B cell (primary cell): ENCODE data around the gene HOXC9. TPM values are rescaled to one million over a fixed set of nuclear protein-coding genes. Genes with fewer than 3 reads are reported as not detected.
A peak's percentile ranks its signal among the peaks of the same experiment; 100 is the strongest.

Experiments
- ATAC-seq: fragments of 200-7000 bp; cut with Tn5 transposase; one replicate; pipeline ENCODE4 v1.10.0; 2021; ENCODE audit warnings: low read depth, mild to moderate bottlenecking, moderate number of reproducible peaks, moderate library complexity
- CTCF ChIA-PET: fragments of 350-600 bp; sonication (Branson Sonifier 250); formaldehyde crosslinking; loops from one replicate; lab custom pipeline; 2021; ENCODE audit warnings: antibody characterized with exemption, inconsistent platforms; lab: Charles Lee
- POLR2A ChIA-PET: fragments of 350-600 bp; sonication (Branson Sonifier 250); formaldehyde crosslinking; loops from one replicate; lab custom pipeline; 2021; ENCODE audit warnings: antibody characterized with exemption; lab: Charles Lee
- DNase-seq: peaks from one replicate; pipeline ENCODE4 v3.0.0; 2013
- H2AFZ ChIP-seq: 2 replicates; pipeline ENCODE4 v1.6.1; 2012; ENCODE audit warnings: mild to moderate bottlenecking, low read depth, low read length; ENCODE audit not compliant: insufficient read depth, poor library complexity, severe bottlenecking
- H3K27ac ChIP-seq, 2 donors: 1 replicate in 1 of 2; 2 replicates in 1 of 2; pipeline ENCODE4 v1.5.1; 2012 to 2013; ENCODE audit warnings: low read length in 2 of 2, mild to moderate bottlenecking in 2 of 2, moderate library complexity in 1 of 2
- H3K27me3 ChIP-seq, 4 experiments: fragments of 200-600 bp in 1 of 4; sonication (generic) in 1 of 4; replicated peaks in 1 of 4; 1 replicate in 2 of 4; 2 replicates in 2 of 4; pipeline versions ENCODE4 v1.6.1 to v1.7.0; 2013 to 2016; ENCODE audit warnings: low read length in 3 of 4, mild to moderate bottlenecking in 2 of 4, mixed read lengths in 1 of 4, moderate library complexity in 1 of 4; ENCODE audit not compliant: insufficient read depth in 4 of 4, control insufficient read depth in 3 of 4; ENCODE audit errors: control extremely low read depth in 1 of 4
- H3K36me3 ChIP-seq, 2 experiments: replicated peaks in 1 of 2; 1 replicate in 1 of 2; 2 replicates in 1 of 2; pipeline versions ENCODE4 v1.6.1 to v1.7.1; 2013; ENCODE audit warnings: low read length in 1 of 2; ENCODE audit not compliant: insufficient read depth in 2 of 2, control insufficient read depth in 1 of 2; ENCODE audit errors: control extremely low read depth in 1 of 2, extremely low read depth in 1 of 2
- H3K4me1 ChIP-seq, 2 donors: fragments of 200-600 bp in 1 of 2; sonication (generic) in 1 of 2; 1 replicate in 1 of 2; 2 replicates in 1 of 2; pipeline versions ENCODE4 v1.5.1 to v1.6.1; 2013 to 2017; ENCODE audit warnings: low read length in 2 of 2; ENCODE audit not compliant: control insufficient read depth in 2 of 2, insufficient read depth in 2 of 2
- H3K4me2 ChIP-seq: replicated peaks from 2 replicates; pipeline ENCODE3; 2012; ENCODE audit warnings: mild to moderate bottlenecking, low read depth, low read length; ENCODE audit not compliant: poor library complexity, severe bottlenecking
- H3K4me3 ChIP-seq, 5 experiments: fragments of 200-600 bp in 1 of 5; sonication (generic) in 1 of 5; 1 replicate in 3 of 5; 2 replicates in 2 of 5; pipeline versions ENCODE4 v1.5.1 to v1.7.0; 2011 to 2016; ENCODE audit warnings: low read length in 4 of 5, mild to moderate bottlenecking in 4 of 5, low read depth in 2 of 5, control low read depth in 1 of 5, moderate library complexity in 1 of 5; ENCODE audit not compliant: insufficient read depth in 1 of 5; ENCODE audit errors: control extremely low read depth in 1 of 5, extremely low read depth in 1 of 5
- H3K79me2 ChIP-seq: fragments of 200-600 bp; sonication (generic); one replicate; pipeline ENCODE4 v1.6.0; 2016; ENCODE audit warnings: low read length; ENCODE audit not compliant: control insufficient read depth, insufficient read depth
- H3K9ac ChIP-seq: fragments of 200-600 bp; sonication (generic); 2 replicates; pipeline ENCODE4 v1.6.1; 2017; ENCODE audit warnings: mild to moderate bottlenecking, low read length, moderate library complexity
- H3K9me3 ChIP-seq, 3 donors: one replicate each; pipeline versions ENCODE4 v1.6.1 to v1.7.1; 2013; ENCODE audit warnings: low read length in 2 of 3; ENCODE audit not compliant: control insufficient read depth in 2 of 3, insufficient read depth in 1 of 3; ENCODE audit errors: control extremely low read depth in 1 of 3
- H4K20me1 ChIP-seq: 2 replicates; pipeline ENCODE4 v1.6.0; 2012; ENCODE audit warnings: mild to moderate bottlenecking, low read length; ENCODE audit not compliant: insufficient read depth, control insufficient read depth, poor library complexity, severe bottlenecking
- H3K27ac Mint-ChIP-seq: one replicate; pipeline ENCODE4 v1.8.0; 2021; ENCODE audit warnings: mixed read lengths
- H3K27me3 Mint-ChIP-seq: one replicate; pipeline ENCODE4 v1.8.0; 2021; ENCODE audit warnings: mixed read lengths
- H3K4me1 Mint-ChIP-seq: one replicate; pipeline ENCODE4 v1.8.0; 2021; ENCODE audit warnings: mixed read lengths
- H3K4me3 Mint-ChIP-seq: one replicate; pipeline ENCODE4 v1.8.0; 2021; ENCODE audit warnings: mixed read lengths
- H3K9me3 Mint-ChIP-seq: one replicate; pipeline ENCODE4 v1.8.0; 2022; ENCODE audit warnings: mixed read lengths; ENCODE audit not compliant: insufficient read depth
- CTCF ChIP-seq: fragments of 200-600 bp; IDR thresholded peaks from one replicate; pipeline ENCODE4 v1.8.0; 2022; ENCODE audit warnings: antibody characterized with exemption, mild to moderate bottlenecking
- EZH2 ChIP-seq: IDR thresholded peaks from 2 replicates; pipeline ENCODE4 v1.6.1; 2012; ENCODE audit warnings: borderline replicate concordance, low read depth, mild to moderate bottlenecking, moderate library complexity, low read length; ENCODE audit not compliant: insufficient read depth, poor library complexity, severe bottlenecking
- WGBS: methylation state at CpG from one replicate; pipeline ENCODE4 v1.1.5; 2013; ENCODE audit warnings: missing lambda C conversion rate; ENCODE audit not compliant: insufficient coverage; 5-methylcytosine and 5-hydroxymethylcytosine counted together
- intact Hi-C: fragments of 100-400 bp; cut with micrococcal nuclease; formaldehyde crosslinking; loops from one replicate; pipeline ENCODE4 v1.10.0; 2022
- polyA plus RNA-seq: library from polyadenylated mRNA; depleted of rRNA; stranded (reverse); fragments of >200 nt; gene quantifications from 2 replicates; pipeline ENCODE4 v1.2.3, GENCODE V29; 2012
- total RNA-seq, 2 donors: library from RNA; stranded (reverse); fragments of 120-200 nt in 1 of 2; gene quantifications; 1 replicate in 1 of 2; 2 replicates in 1 of 2; pipeline versions ENCODE4 v1.2.3 to v1.2.4, GENCODE V29; 2013 to 2022

The HOXC9 gene
- total and polyA plus RNA-seq, 2 donors (not counting 1 experiment from before 2014, with no cell fraction given) = not detected

DNA sequence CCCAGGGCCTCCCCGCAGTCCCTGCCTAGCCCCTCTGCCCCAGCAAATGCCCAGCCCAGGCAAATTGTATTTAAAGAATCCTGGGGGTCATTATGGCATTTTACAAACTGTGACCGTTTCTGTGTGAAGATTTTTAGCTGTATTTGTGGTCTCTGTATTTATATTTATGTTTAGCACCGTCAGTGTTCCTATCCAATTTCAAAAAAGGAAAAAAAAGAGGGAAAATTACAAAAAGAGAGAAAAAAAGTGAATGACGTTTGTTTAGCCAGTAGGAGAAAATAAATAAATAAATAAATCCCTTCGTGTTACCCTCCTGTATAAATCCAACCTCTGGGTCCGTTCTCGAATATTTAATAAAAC, 30.5 kb downstream of the HOXC9 start:
- intact Hi-C loops = loop anchor here (5.0 kb wide), 2 partner anchors 33 to 63 kb away; no protein-coding TSS in a partner anchor
- TF ChIP-seq EZH2 (peak; percentile 14), CTCF (no peak)

GRCh38 chr12:54030889-54031471, 31.0 kb downstream of the HOXC9 start:
- Histone ChIP-seq H3K4me1 (peaks cover 28 to 55% of the 10 kb centered on the region in 2 donors), H3K27me3 (peaks cover 0 to 98% (median 75%) of the 10 kb centered on the region in 4 experiments), H3K36me3 (no peaks in the 10 kb centered on the region), H3K9me3 (peaks cover 0 to 55% (median 6%) of the 10 kb centered on the region in 3 donors), H3K4me2 (peak overlapping the region; percentile 22), H3K4me3 (no peak overlapping the region), H3K9ac (no peak overlapping the region), H4K20me1 (no peaks in the 10 kb centered on the region), H3K27ac (no peak overlapping the region), H2AFZ (no peak overlapping the region), H3K79me2 (no peaks in the 10 kb centered on the region)
- POLR2A ChIA-PET = no interaction called here
- intact Hi-C loops = loop anchor here (5.0 kb wide), 2 partner anchors 34 to 64 kb away; no protein-coding TSS in a partner anchor
- Mint-ChIP-seq H3K27me3 (peaks cover 76% of the 10 kb centered on the region), H3K4me1 (peaks cover 34% of the 10 kb centered on the region), H3K9me3 (no peaks in the 10 kb centered on the region), H3K27ac (no peak overlapping the region), H3K4me3 (peak overlapping the region; percentile 19)
- ATAC-seq = no peak
- 5% methylated on average over 46 of the region's 46 CpGs for WGBS
- CTCF ChIA-PET = interaction anchor here (0.7 to 6.4 kb wide), 11 partner anchors 15 to 185 kb away, joined by 3 to 151 read pairs (median 31); partner anchors contain the start of genes HOXC4, HOXC8, HOXC9 and SMUG1
- TF ChIP-seq EZH2 (peak; percentile 23), CTCF (no peak)
- peak; percentile 36 for DNase-seq

More for the DNA sequence above, 30.5 kb downstream of the HOXC9 start:
- no peak overlapping the region for H3K9ac ChIP-seq
- no peak overlapping the region for H3K27ac ChIP-seq
- no peak overlapping the region for H3K4me3 ChIP-seq
- POLR2A ChIA-PET = no interaction called here
- H3K9me3 ChIP-seq = peaks cover 0 to 55% (median 6%) of the 10 kb centered on the region in 3 donors
- CTCF ChIA-PET = interaction anchor here (0.7 to 6.4 kb wide), 10 partner anchors 14 to 186 kb away, joined by 3 to 151 read pairs (median 17); partner anchors contain the start of genes HOXC8 and SMUG1
- WGBS = no CpG with 5 or more reads among the region's 7 CpGs
- DNase-seq (peak; percentile 14), ATAC-seq (no peak)
- H3K4me1 ChIP-seq = peaks cover 28 to 55% of the 10 kb centered on the region in 2 donors
- Mint-ChIP-seq H3K27ac (no peak overlapping the region), H3K27me3 (peaks cover 76% of the 10 kb centered on the region), H3K4me3 (no peak overlapping the region), H3K9me3 (no peaks in the 10 kb centered on the region), H3K4me1 (peaks cover 34% of the 10 kb centered on the region)
- H3K4me2 ChIP-seq = no peak overlapping the region
- no peaks in the 10 kb centered on the region for H3K79me2 ChIP-seq
- H2AFZ ChIP-seq = no peak overlapping the region
- no peaks in the 10 kb centered on the region for H4K20me1 ChIP-seq
- peaks cover 0 to 98% (median 79%) of the 10 kb centered on the region in 4 experiments for H3K27me3 ChIP-seq
- H3K36me3 ChIP-seq = no peaks in the 10 kb centered on the region
